NCI-H1417 treated with DMSO at 0.1 percent for 48 hours (cell line): ENCODE measurements around the gene REG4.
"Not testable (repeated sequence)": the region's sequence is repeated elsewhere in the genome, so short reads cannot be mapped to it uniquely, and the experiment has no call there.

Experiments used
- DNase-seq: peaks from one replicate; lab custom pipeline; 2025; lab: John Stamatoyannopoulos, UW

REG4 gene

DNA sequence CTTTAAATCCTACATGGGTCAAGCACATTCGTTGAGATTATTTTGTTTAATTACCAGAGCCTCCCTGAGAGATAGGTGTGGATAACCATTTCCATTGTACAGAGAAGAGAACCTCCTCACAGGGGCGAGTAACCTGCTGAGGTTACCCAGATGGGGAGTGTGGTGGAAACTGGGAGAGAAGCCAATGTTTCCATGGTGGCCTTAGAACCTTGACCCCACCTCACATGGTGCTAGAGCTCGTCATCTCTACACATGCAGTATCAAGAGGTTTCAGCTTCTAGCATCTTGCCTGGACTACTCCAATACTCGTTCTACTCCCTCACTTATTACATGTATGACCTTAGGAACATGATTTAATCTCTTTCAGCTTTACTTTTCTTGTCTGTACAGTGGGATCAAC, 4.8 kb downstream of the REG4 start:
- DNase-seq: no peak

DNA sequence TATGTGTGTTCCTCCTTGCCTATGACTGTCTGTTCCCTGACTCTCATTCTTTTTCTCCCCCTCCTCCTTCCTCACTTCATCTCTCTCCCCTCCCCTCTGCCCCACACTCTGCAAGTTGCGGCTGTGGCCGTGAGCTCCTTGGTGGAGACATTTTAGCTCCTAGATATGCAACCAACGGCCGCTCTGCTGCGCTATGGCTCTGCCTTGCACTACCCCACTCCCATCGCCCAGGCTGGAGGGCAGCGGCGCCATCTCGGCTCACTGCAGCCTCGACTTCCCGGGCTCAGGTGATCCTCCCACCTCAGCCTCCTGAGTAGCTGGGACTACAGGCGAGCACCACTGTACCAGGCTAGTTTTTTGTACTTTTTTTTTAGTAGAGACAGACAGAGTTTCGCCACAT, 5.5 kb downstream of the REG4 start:
- DNase-seq: no peak

DNA sequence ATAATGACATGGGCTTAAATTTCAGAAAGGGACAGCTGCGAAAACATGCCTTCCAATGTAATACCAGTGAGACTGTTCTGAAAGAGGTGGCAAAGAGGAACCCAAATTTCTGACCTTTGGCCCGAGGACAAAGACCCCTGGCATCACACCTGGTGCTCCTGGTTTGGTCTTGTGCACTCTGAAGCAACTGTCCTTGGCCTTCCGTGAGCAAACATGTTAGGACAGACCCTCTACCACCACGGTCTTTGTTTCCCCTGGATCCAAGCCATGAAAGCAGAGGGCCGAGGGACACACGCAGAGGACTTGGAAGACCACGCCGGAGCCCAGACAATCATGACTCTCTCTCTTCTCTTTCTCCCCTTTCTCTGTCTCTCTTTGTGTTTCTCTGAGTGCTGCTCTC, 6.0 kb downstream of the REG4 start:
- DNase-seq: no peak

DNA sequence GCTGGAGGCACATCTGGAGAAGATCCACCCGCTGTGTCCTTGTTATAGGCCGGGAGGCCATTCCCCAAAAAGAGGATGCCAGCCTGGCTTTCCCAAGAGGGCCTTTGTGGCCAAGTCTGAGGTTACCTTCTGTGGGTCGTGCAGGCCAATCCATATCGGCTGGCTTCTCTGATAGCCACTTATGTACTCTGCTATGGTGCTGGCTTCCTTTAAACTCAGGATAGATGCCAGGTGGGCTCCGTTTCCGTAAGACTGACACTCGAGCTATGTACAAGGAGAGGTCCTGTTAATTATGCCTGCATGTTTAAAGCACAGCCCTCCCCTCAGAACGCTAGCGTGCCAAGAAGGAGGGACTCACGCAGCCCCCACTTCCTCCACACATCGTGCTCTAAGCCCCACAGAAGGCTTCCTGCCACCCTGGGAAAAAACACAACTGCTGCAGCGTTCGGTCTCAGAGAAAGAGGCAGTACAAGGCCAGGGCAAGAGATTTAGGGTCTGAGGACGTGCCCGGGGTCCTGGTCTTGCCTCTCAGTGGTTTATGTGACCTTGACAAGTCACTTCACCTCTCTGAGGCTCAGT, 11.6 kb downstream of the REG4 start:
- DNase-seq: no peak

DNA sequence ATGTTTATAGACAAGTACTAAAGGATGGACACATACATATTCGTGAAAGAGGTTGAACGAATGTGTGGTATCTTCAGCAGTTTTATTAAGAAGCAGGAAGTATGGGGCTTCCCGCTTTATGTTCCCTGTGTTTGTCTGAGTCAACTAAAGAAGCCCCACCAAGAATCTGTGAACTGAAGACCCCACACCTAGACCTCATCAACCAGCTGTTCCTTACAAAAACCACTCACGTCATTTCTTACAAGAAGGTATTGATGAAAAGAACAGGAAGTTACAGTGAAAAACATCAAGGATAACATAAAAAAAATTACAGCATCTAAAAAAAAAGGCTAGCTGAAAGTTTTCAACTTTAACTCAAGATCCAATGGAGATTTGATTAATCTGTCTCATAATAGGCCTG, 12.3 kb downstream of the REG4 start:
- DNase-seq: no peak

DNA sequence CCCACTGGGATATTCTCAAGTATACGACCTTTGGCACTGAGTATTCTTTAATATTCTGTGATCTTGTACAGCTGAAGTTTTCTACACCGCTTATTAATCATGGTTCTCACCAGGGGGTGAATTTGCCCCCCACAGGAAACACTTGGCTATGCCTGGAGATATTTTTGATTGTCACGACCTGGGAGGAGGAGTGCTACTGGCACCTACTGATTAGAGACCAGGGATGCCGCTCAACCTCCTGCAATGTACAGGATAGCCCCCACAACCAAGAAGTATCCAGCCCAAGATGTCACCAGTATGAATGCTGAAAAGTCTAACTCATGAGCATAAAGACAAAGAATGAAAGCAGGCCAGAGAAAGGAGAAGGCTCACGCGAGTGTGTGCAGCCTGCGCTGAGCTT, 13.7 kb downstream of the REG4 start:
- DNase-seq: no peak

DNA sequence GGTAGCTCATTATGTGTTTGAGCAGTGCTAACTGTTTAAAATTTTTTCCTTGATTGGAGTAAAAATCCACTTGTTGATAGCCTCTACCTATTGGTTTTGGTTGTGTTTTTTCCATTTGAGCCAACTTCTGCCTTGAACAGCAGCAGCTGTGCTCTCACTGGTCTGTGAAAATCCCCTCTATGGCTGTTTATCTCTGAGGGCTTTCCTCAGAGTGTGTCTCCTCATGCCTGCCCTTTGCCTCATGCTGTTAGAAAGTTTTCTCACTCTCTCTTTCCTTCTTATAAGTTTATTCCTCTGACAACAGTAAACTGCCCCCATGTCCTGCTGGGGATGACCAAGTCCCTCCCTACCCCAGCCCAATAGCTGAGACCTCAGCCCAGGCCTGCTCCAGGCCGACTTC, 14.1 kb downstream of the REG4 start:
- no peak for DNase-seq

DNA sequence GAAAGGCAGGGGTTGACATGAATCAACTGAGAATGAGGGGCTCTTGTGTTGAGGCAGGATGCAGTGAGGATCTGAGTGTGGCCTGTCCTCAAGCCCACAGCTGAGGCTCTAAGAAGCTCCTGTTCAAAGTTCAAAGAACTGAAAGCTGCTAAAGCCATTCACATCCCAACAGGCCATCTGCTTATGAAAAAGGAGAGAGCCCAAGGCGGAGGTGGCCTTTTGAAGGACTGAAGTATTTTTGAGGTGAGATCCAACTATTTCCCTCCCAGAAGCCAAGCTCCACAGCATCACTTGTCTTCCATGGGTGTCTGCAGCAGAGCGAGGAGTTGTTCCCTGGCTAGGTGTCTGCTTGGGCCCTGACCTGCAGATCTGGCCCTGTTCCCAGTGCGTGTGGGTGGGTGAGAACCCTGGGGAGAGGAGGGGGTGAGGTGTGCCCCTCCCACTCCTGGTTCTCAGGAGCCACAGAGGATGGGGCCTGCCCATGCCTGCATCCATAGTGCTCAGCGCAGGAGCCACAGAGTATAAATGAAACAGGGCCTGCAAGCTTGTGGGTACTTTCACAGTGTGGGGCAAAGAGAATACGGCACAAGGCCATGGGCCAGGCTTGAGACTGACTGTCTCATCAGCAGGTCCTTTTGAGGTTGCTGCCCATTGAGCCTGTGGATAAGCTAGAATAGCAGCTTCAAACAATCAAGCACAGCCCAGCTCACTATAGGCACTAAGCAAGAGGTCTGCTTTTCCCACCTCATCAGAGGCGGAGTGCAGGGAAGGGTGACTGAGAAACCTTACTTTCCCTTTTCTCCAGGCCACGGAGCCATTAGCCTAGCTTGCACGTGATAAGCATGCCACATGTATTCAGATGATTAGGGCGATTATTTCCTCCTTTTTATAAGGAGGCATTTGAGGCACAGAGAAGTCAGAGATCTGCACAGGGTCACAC, 15.7 kb downstream of the REG4 start:
- DNase-seq: no peak

DNA sequence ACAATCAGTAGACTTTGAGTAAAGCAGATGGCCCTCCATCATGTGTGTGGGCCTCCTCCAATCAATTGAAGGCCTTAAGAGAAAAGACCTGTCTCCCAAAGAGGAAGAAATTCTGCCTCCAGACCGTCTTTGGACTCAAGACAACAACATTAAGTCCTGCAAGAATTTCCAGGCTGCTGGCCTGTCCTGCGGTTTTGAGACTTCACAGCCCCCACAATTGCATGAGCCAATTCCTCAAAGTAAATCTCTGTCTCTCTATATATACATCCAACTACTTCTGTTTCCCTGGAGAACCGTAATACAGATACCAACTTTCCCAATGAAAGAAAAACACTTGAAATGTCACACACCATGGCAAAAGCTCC, 16.4 kb downstream of the REG4 start:
- DNase-seq: no peak

DNA sequence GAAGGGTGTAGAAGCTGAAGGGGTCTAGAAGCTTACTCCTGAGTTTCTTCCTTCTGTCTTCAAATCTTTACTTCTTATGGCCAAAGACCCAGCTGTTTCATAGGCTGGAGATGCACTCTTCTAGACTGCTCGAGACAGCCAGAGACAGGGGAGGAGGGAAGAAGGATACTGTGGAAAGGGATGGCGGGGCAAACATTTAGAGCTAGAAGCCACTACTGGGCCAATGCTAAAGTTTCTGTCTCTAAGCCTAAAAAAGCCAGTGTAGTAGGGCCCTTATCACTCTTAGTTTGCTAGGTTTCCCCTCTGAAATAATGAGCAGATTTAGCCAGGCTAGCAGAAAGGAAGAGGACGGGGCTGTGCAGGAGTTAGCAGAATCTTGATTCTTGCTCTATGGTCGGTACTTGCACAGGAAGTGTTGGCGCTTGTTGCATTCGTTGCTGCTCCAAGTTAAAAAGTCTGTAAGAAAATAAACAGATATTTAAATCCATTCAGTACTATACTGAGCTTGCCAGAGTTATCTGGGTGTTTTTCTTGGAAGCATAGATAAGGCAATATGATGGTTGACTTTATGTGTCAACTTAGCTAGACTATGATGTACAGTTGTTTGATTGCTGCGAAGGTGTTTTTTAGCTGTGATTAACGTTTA, 16.9 kb downstream of the REG4 start:
- DNase-seq: no peak

DNA sequence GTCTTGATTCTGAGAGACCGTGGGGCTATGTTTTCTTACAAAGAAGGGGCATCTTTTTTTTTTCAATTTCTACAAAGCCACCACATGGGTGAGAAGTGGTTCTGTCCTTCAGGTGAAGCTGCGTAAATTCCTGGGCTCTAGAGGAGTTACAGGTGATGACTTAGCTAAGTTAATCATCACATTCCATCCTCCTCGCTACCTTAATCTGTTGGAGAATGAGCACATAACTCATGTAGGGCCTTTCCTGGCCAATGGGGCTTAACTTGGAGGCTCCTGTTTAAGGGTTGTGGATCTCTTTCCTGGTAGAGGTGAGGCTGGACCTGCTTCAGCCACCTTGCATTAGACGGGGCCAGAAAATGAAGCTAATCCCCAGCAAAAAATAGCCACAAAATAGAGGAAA, 19.9 kb downstream of the REG4 start:
- no peak for DNase-seq

DNA sequence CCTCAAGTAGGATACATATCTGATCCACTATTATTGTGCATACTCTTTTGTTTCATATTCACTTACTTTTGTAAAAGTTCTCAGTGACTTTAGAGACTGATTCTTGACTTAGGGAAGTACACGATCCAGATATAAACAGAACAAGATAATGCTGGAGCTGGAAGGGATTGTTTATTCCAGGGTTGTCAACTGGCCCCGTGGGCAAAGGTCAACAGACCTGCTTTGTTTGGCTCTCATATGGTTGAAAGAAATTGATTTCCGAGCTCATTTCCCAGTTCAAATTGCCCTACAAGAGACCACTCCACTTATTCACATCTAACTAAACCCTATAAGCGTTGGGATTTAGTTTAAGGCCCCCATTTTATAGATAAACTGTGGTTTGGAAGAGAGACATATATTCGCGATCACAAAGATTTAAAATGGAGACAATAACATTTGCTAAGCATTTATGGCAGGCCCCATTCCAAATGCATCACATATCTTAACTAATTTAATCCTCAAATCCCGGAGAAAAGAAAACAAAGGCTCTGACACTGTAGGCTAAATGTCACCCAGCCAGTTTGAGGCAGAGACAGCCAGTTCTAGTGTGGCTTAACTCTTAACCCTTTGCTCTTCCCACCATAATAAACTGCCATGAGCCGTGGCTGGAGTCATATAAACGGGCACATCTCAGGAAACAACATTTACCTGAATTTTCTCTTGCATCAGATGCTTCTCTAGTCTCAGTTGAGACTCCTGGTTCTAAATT, 20.6 kb downstream of the REG4 start:
- no peak for DNase-seq

DNA sequence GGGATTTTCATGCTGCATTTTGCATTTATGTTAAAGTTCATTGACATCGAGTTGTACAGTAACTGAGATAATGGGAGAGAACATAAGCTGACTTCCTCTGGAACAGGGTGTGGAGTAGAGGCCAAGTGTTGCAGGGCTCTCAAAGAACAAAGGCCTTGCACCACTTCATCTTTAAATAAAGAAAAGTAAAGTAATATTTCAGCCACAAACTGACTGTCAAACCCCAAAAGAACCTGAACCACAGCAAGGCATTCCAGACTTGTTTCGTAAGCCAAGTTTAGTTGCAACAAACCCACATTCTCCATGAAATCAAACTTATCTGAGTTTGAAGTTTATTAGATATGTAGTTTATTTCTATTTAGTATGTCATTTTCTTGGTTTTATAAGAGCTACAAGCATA, 23.5 kb downstream of the REG4 start:
- DNase-seq: no peak

DNA sequence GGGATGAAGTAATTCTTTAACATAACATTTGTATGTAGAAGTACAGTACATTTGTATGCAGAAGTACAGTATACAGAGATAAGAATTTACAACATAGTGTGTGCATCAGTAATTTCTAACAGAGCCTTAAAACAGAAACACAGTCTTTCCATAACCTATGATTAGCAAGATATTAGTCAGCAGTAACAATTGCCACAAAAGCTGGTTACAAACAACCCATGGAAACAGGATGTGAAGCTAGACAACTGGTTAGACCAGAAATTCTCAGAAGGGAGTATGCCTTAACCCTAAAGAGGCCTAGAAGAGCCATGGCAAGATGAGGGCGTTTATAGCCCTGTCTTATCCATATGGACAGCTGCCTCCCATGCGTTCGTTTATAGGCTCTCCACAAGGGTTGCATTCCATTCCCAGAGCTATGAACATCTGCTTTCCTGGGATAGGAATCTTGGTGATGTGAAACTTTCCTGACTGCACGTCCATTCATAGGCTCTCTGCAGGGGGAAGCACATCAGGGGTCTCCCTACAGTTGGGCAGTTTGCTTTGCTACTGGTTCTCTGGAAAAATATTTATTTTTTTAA, 24.7 kb downstream of the REG4 start:
- not testable (repeated sequence) for DNase-seq

DNA sequence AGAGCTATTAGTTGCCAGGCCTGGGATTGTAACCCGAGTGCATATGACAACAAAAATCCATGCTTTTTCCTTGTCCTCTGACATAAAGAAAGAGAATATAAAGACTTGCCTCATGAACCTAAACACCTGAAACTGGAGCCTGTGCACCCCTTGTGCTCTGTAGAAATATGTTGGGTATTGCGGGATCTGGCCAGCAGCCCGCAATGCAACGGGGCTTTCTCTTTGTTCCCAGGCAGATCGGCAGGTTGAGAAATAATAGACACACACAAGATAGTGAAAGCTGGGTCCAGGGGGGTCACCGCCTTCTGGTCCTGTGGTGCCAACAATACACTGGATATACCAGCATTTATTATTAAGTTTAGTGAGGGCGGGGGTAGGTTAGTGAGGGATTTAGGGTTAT, 25.2 kb downstream of the REG4 start:
- not testable (repeated sequence) for DNase-seq

DNA sequence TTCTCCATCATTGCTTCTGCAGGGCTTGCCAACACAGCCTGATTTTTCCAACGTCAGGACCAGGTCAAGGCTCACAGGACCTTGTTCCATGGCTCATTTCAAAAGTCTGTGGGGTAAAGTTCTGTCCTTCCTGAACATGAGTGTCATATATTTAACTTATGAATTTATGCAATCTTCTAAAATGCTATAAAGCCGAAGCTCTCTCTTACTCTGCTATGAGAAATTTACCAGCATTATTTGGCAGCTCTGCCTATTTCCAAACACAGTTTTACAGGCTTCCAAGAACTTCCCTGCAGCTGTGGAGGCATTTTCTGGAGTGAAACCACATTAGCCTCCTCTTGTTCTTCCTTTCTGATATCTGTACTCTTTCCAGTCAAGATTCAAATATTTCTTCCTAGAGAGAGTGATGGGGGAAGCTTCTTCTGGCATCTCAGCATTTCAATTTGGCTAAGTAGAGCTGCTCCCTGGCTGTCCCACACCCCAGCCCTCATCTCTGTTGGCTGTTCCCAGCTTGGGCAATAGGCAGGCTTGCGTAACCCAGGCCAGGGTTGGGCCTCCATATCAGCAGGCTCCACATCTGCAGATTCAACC, 27.0 kb downstream of the REG4 start:
- DNase-seq: no peak

DNA sequence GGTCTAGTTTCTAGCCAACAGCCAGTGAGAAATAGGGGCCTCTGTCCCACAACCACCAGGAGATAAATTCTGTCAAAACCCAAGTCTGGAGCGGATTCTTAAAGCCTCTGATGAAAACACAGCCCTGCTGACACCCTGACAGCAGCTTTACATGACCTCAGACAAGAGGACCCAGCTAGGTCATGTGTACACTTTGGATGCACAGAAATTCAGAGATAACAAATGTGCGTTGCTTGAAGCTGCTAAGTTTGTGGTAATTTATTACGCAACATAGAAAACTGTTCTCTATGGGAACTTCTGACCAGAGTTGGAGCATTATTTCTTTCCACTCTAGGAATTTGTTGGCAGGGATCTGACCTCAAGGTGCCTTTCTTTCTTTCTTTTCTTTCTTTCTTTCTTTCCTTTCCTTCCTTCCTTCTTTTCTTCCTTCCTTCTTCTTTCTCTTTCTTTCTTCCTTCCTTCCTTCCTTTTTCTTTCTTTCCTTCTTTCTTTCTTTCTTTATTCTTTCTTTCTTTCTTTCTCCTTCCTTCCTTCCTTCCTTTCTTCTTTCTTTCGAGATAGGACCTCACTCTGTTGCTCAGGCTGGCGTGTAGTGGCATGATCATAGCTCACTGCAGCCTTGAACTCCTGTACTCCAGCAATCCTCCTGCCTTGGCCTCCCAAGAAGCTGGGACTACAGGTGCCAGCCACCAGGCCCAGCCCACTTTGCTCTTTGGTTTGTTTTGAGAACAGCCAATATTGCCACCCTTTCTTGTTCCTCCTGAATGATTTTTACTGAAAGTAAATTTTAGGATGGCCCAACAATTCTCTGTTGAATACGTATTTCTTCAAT, 27.7 kb downstream of the REG4 start:
- DNase-seq: no peak

DNA sequence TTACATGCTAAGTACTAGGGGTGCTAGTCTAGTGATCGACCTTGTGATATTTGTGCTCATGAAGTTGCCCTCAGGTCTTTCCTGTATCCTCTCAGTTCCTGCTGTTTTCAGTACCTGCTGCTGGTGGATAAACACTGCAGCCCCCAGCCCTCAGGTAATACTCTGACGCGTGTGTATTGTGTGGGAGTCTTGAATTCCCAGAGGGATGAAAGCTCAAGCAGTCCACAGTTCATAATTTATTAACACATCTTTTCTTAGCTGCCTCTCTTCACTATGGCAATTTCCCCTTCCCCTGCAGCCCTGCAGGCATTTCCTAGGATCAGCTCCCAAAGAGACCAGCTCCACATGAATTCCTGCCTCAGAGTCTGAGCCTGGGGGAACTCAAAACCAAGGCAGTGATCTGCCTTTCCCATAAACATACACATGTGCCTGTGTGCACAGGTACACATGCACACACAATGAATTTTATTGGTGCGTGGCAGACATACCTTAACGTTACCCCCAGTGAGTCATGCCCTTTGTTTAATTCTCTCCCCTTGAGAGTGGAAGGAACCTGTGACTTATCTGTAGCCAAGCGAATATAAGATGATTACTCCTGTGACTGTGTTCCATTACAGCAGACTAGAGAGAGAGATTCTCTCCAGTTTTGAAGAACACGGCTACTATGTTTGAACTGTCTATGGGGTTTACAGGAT, 28.5 kb downstream of the REG4 start:
- no peak for DNase-seq

DNA sequence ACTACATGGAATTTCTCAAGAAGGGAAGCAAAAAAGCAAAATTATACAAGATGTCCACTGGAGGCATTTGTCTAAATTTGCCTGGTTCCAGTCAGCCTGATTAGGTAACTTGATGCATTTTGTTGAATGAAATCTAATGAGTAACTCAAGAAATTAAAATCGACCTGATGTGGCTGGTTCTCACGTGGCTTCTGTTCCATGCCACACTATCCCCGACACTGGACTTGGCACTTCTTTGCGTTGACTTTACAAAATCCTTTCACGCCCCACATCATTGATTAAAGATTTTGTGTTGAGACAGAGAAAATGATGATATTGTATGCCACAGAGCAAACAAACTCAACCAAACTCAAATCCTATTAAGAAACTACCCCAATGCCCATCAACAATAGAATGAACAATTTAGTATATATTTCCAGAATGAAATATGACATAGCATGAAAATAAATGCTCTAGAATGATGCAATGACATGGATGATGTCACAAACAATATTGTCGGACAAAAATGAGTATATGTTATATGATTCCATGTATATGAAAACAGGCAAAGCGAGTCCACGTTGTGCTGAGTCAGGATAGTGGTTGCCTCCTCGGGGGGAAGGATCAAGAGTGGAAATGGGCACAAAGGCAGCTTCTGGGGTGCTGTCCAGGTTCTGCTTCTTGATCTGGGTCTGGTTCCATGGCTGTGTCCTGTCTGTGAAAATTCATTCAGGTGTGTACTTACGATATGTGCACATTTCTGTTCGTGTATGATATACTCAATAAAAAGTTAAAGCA, 29.6 kb downstream of the REG4 start:
- DNase-seq: no peak
